Upper lobe of left lung (tissue), 6 donors: ENCODE measurements around the gene RASGRF2. TPM values are rescaled to one million over a fixed set of nuclear protein-coding genes. Genes with fewer than 3 reads are reported as not detected.

Experiments used
- ATAC-seq, 2 donors: fragments of 200-7000 bp; cut with Tn5 transposase; one replicate each; pipeline ENCODE4 v1.9.1; 2022; ENCODE audit warnings: mild to moderate bottlenecking in 2 of 2, moderate library complexity in 2 of 2; ENCODE audit not compliant: low FRiP score in 2 of 2
- DNase-seq, 2 donors: peaks; one replicate each; pipeline ENCODE4 v3.0.0-alpha.2; 2019 to 2020
- H3K27ac ChIP-seq, 4 donors: fragments of 200-600 bp; sonication (generic); one replicate each; pipeline ENCODE4 v1.5.1; 2016 to 2019
- H3K27me3 ChIP-seq, 4 donors: fragments of 200-600 bp; sonication (generic); one replicate each; pipeline ENCODE4 v1.5.1; 2017 to 2019
- H3K36me3 ChIP-seq, 4 donors: fragments of 200-600 bp; sonication (generic); one replicate each; pipeline ENCODE4 v1.5.1; 2016 to 2019
- H3K4me1 ChIP-seq, 4 donors: fragments of 200-600 bp; sonication (generic); one replicate each; pipeline ENCODE4 v1.5.1; 2018 to 2019
- H3K4me3 ChIP-seq, 4 donors: fragments of 200-600 bp; sonication (generic); one replicate each; pipeline ENCODE4 v1.5.1; 2017 to 2019; ENCODE audit warnings: mild to moderate bottlenecking in 2 of 4, moderate library complexity in 1 of 4
- H3K9me3 ChIP-seq, 4 donors: fragments of 200-600 bp; sonication (generic); one replicate each; pipeline ENCODE4 v1.5.1; 2018 to 2019
- CTCF ChIP-seq, 6 experiments: fragments of 450-650 bp in 4 of 6; fragments of 200-600 bp in 2 of 6; sonication (generic) in 2 of 6; IDR thresholded peaks; one replicate each; pipeline ENCODE4 v1.5.1; 2016 to 2019; ENCODE audit warnings: antibody characterized with exemption in 6 of 6
- EP300 ChIP-seq, 4 donors: sonication (generic); formaldehyde crosslinking; IDR thresholded peaks; one replicate each; pipeline ENCODE4 v1.5.1; 2017; ENCODE audit warnings: antibody characterized with exemption in 4 of 4, control low read depth in 2 of 4
- POLR2A ChIP-seq, 4 donors: fragments of 450-650 bp; IDR thresholded peaks; one replicate each; pipeline ENCODE4 v1.5.1; 2016 to 2017; ENCODE audit warnings: antibody characterized with exemption in 4 of 4, mild to moderate bottlenecking in 2 of 4
- POLR2AphosphoS5 ChIP-seq, 2 donors: sonication (generic); formaldehyde crosslinking; IDR thresholded peaks; one replicate each; pipeline ENCODE4 v1.5.1; 2017; ENCODE audit warnings: antibody characterized with exemption in 2 of 2
- WGBS, 2 donors: methylation state at CpG; one replicate each; pipeline ENCODE4 v1.1.5; 2017 to 2018; 5-methylcytosine and 5-hydroxymethylcytosine counted together
- total RNA-seq, 6 donors: library from RNA; depleted of rRNA in 4 of 6; stranded (reverse); fragments of >200 nt in 4 of 6; gene quantifications; one replicate each; pipeline versions ENCODE4 v1.1.0 to v1.2.1, GENCODE V29; 2016 to 2021
- donor health status: DM: no; HTN: no; CAD: no; lungs with moderate emphysema.
- donor health status: DM: no; HTN: yes; CAD: no; lungs with severe emphysema.

The RASGRF2 gene
- total RNA-seq, 6 donors from 2014 or later: 1.5 to 10.5 (median 4.9) TPM

- Histone ChIP-seq H3K9me3 (no peaks in the 10 kb centered on the region), H3K27ac (no peak overlapping the region), H3K36me3 (no peaks in the 10 kb centered on the region), H3K27me3 (no peaks in the 10 kb centered on the region), H3K4me1 (no peaks in the 10 kb centered on the region), H3K4me3 (no peak overlapping the region)
- 95 to 98% methylated on average over 3 of the region's 3 CpGs for WGBS, 2 donors
- DNase-seq (no peak), ATAC-seq (no peak)
- TF ChIP-seq CTCF (IDR thresholded peaks at IDR 0.05): no peak
- TF ChIP-seq POLR2A (IDR thresholded peaks at IDR 0.05): no peak
- TF ChIP-seq POLR2AphosphoS5 (IDR thresholded peaks at IDR 0.05): no peak
- TF ChIP-seq EP300 (IDR thresholded peaks at IDR 0.05): no peak
Observed at GRCh38 chr5:81219389-81219788, 259.2 kb downstream of the RASGRF2 start.

- TF ChIP-seq EP300 (IDR thresholded peaks at IDR 0.05) (peak in 1 of 4 donors; percentile 70), POLR2A (IDR thresholded peaks at IDR 0.05) (no peak), POLR2AphosphoS5 (IDR thresholded peaks at IDR 0.05) (no peak)
- Histone ChIP-seq H3K4me3 (no peak overlapping the region), H3K27me3 (no peaks in the 10 kb centered on the region), H3K27ac (no peak overlapping the region), H3K4me1 (no peaks in the 10 kb centered on the region), H3K9me3 (no peaks in the 10 kb centered on the region), H3K36me3 (no peaks in the 10 kb centered on the region)
- DNase-seq: no peak
- ATAC-seq: peak in 1 of 2 donors; percentile 29
Observed at GRCh38 chr5:81222285-81222684, 262.1 kb downstream of the RASGRF2 start.

- H3K36me3 ChIP-seq: no peaks in the 10 kb centered on the region
- 87 to 95% methylated on average over 8 of the region's 8 CpGs for WGBS, 2 donors
- no peak for TF ChIP-seq POLR2A (IDR thresholded peaks at IDR 0.05)
- no peak for TF ChIP-seq EP300 (IDR thresholded peaks at IDR 0.05)
- TF ChIP-seq POLR2AphosphoS5 (IDR thresholded peaks at IDR 0.05): no peak
- no peak for TF ChIP-seq CTCF (IDR thresholded peaks at IDR 0.05)
Observed at GRCh38 chr5:81225463-81225862, 265.3 kb downstream of the RASGRF2 start.

GRCh38 chr5:81226286-81226685, 266.1 kb downstream of the RASGRF2 start:
- no peak for DNase-seq
- Histone ChIP-seq H3K4me1 (no peaks in the 10 kb centered on the region), H3K9me3 (no peaks in the 10 kb centered on the region), H3K27me3 (no peaks in the 10 kb centered on the region), H3K4me3 (no peak overlapping the region), H3K36me3 (no peaks in the 10 kb centered on the region), H3K27ac (no peak overlapping the region)
- WGBS, 2 donors: 81 to 83% methylated on average over 2 of the region's 2 CpGs
- ATAC-seq: no peak
- no peak for TF ChIP-seq CTCF (IDR thresholded peaks at IDR 0.05)
- TF ChIP-seq POLR2A (IDR thresholded peaks at IDR 0.05): no peak

More at GRCh38 chr5:81225463-81225862, 265.3 kb downstream of the RASGRF2 start:
- ATAC-seq: no peak
- Histone ChIP-seq H3K27ac (no peak overlapping the region), H3K4me1 (no peaks in the 10 kb centered on the region), H3K4me3 (no peak overlapping the region), H3K9me3 (no peaks in the 10 kb centered on the region), H3K27me3 (no peaks in the 10 kb centered on the region)
- no peak for DNase-seq

- no peak for ATAC-seq
- WGBS, 2 donors: 74 to 89% methylated on average over 1 of the region's 1 CpG
- no peaks in the 10 kb centered on the region for H3K4me1 ChIP-seq
Observed at GRCh38 chr5:81226949-81227348, 266.8 kb downstream of the RASGRF2 start.

More at GRCh38 chr5:81226949-81227348, 266.8 kb downstream of the RASGRF2 start:
- Histone ChIP-seq H3K4me3 (no peak overlapping the region), H3K9me3 (no peaks in the 10 kb centered on the region), H3K36me3 (no peaks in the 10 kb centered on the region), H3K27ac (no peak overlapping the region), H3K27me3 (no peaks in the 10 kb centered on the region)
- TF ChIP-seq EP300 (IDR thresholded peaks at IDR 0.05) (no peak), POLR2AphosphoS5 (IDR thresholded peaks at IDR 0.05) (no peak), POLR2A (IDR thresholded peaks at IDR 0.05) (no peak), CTCF (IDR thresholded peaks at IDR 0.05) (no peak)
- DNase-seq: no peak
